HEK293 (cell line): Measurements from ENCODE around the gene ADAMTS17.

ENCODE experiments used
- KLF16 ChIP-seq: fragments of 450-650 bp; formaldehyde crosslinking; IDR thresholded peaks from 2 replicates; pipeline ENCODE4 v1.5.1; 2017; ENCODE audit warnings: missing biosample characterization, missing genetic modification characterization
- ZNF350 ChIP-seq: fragments of 450-650 bp; formaldehyde crosslinking; IDR thresholded peaks from 2 replicates; pipeline ENCODE4 v1.5.0; 2017; ENCODE audit warnings: missing biosample characterization, mild to moderate bottlenecking, missing genetic modification characterization
- TF ChIP-seq, protein P1 (sequence below): fragments of 450-650 bp; formaldehyde crosslinking; IDR thresholded peaks from 2 replicates; pipeline ENCODE4 v1.5.1; 2016; ENCODE audit warnings: missing biosample characterization, missing genetic modification characterization
- TF ChIP-seq, protein P2 (sequence below): fragments of 450-650 bp; formaldehyde crosslinking; IDR thresholded peaks from 2 replicates; pipeline ENCODE4 v1.5.1; 2016; ENCODE audit warnings: missing biosample characterization, missing genetic modification characterization
- TF ChIP-seq, protein P3 (sequence below): fragments of 450-650 bp; formaldehyde crosslinking; IDR thresholded peaks from 2 replicates; pipeline ENCODE4 v1.5.1; 2016; ENCODE audit warnings: missing biosample characterization, missing genetic modification characterization

DNA sequence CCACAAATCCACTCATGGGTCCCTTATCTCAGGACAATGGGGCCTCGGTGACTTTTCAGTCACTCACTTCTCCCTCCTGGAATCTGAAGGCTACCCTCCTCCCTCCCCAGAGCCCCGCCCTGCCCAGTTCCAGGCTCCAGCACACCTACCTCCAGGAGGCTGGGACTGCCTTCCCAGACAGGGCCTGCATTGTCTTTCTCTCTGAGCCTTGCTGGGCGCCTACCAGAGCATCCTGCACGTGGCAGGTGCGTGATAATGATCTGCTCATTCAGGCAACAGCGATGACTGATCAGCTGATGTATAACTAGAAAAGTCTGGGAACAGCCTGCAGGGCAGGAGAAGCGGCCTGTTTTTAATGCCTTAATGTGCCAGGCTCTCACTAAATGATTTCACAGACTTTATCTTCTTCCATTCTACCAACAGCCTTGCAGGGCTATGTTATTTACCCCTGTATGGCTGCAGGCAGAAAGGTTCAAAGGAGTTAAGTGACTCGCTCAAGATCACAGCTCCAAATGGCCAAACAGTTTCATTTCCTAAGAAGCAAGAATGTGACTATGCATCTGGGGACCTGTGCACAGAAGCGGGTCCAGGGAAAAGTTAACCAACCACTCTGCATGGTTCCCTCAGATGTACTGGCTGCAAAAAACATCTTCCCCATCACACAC, 6.3 kb downstream of the ADAMTS17 start:
- TF ChIP-seq, protein P1, sequence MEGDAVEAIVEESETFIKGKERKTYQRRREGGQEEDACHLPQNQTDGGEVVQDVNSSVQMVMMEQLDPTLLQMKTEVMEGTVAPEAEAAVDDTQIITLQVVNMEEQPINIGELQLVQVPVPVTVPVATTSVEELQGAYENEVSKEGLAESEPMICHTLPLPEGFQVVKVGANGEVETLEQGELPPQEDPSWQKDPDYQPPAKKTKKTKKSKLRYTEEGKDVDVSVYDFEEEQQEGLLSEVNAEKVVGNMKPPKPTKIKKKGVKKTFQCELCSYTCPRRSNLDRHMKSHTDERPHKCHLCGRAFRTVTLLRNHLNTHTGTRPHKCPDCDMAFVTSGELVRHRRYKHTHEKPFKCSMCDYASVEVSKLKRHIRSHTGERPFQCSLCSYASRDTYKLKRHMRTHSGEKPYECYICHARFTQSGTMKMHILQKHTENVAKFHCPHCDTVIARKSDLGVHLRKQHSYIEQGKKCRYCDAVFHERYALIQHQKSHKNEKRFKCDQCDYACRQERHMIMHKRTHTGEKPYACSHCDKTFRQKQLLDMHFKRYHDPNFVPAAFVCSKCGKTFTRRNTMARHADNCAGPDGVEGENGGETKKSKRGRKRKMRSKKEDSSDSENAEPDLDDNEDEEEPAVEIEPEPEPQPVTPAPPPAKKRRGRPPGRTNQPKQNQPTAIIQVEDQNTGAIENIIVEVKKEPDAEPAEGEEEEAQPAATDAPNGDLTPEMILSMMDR = no peak
- TF ChIP-seq KLF16 (tag by site-specific recombination) (no peak), ZNF350 (no peak)
- TF ChIP-seq, protein P2, sequence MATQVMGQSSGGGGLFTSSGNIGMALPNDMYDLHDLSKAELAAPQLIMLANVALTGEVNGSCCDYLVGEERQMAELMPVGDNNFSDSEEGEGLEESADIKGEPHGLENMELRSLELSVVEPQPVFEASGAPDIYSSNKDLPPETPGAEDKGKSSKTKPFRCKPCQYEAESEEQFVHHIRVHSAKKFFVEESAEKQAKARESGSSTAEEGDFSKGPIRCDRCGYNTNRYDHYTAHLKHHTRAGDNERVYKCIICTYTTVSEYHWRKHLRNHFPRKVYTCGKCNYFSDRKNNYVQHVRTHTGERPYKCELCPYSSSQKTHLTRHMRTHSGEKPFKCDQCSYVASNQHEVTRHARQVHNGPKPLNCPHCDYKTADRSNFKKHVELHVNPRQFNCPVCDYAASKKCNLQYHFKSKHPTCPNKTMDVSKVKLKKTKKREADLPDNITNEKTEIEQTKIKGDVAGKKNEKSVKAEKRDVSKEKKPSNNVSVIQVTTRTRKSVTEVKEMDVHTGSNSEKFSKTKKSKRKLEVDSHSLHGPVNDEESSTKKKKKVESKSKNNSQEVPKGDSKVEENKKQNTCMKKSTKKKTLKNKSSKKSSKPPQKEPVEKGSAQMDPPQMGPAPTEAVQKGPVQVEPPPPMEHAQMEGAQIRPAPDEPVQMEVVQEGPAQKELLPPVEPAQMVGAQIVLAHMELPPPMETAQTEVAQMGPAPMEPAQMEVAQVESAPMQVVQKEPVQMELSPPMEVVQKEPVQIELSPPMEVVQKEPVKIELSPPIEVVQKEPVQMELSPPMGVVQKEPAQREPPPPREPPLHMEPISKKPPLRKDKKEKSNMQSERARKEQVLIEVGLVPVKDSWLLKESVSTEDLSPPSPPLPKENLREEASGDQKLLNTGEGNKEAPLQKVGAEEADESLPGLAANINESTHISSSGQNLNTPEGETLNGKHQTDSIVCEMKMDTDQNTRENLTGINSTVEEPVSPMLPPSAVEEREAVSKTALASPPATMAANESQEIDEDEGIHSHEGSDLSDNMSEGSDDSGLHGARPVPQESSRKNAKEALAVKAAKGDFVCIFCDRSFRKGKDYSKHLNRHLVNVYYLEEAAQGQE (tag by site-specific recombination) = no peak
- TF ChIP-seq, protein P3, sequence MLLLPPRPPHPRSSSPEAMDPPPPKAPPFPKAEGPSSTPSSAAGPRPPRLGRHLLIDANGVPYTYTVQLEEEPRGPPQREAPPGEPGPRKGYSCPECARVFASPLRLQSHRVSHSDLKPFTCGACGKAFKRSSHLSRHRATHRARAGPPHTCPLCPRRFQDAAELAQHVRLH (tag by site-specific recombination) = no peak
